ENCODE measurements around the gene RTP5. TPM values are rescaled to one million over a fixed set of nuclear protein-coding genes. Genes with fewer than 3 reads are reported as not detected.

The RTP5 gene
- total RNA-seq, 1 donor from 2014 or later = not detected

GRCh38 chr2:241850544-241851324 is 18.8 kb upstream of the RTP5 start:
- Mint-ChIP-seq H3K36me3 (ENCODE audit: low read depth, unreplicated experiment) (peaks cover 2% of the 10 kb centered on the region), H3K9me3 (ENCODE audit: unreplicated experiment) (no peaks in the 10 kb centered on the region), H3K27me3 (ENCODE audit: low read depth, unreplicated experiment) (peaks cover 19% of the 10 kb centered on the region), H3K4me3 (ENCODE audit: unreplicated experiment) (no peak overlapping the region), H3K4me1 (ENCODE audit: low read depth, unreplicated experiment) (no peaks in the 10 kb centered on the region), H3K27ac (ENCODE audit: unreplicated experiment) (no peak overlapping the region)
- H3K4me1 ChIP-seq (ENCODE audit: insufficient read depth, low read length) = peaks cover 9% of the 10 kb centered on the region
- H3K36me3 ChIP-seq (ENCODE audit: insufficient read depth, low read length) = no peaks in the 10 kb centered on the region
- H3K4me3 ChIP-seq (ENCODE audit: insufficient read depth, low read depth, low read length) = no peak overlapping the region
- H2AFZ ChIP-seq (ENCODE audit: low read depth, low read length) = no peak overlapping the region
- TF ChIP-seq CTCF (IDR thresholded peaks at IDR 0.05; ENCODE audit: insufficient read depth, low read depth, low read length) (no peak), EZH2 (IDR thresholded peaks at IDR 0.05; ENCODE audit: insufficient read depth, low read length) (no peak)
- no peaks in the 10 kb centered on the region for H3K79me2 ChIP-seq (ENCODE audit: insufficient read depth, low read length)
- H3K27me3 ChIP-seq (ENCODE audit: insufficient read depth, low read length) = peaks cover 7% of the 10 kb centered on the region
- H3K4me2 ChIP-seq (ENCODE audit: low read length) = no peak overlapping the region
- FAIRE-seq (no peak), DNase-seq (ENCODE audit: low read depth) (no peak)
- no peak overlapping the region for H3K27ac ChIP-seq (ENCODE audit: low read depth, low read length)
- H3K9ac ChIP-seq (ENCODE audit: low read length) = no peak overlapping the region
- H4K20me1 ChIP-seq (ENCODE audit: insufficient read depth, low read length) = no peaks in the 10 kb centered on the region
- H3K9me3 ChIP-seq (ENCODE audit: insufficient read depth, low read depth, low read length) = no peaks in the 10 kb centered on the region

- H3K9ac ChIP-seq (ENCODE audit: low read length) = no peak overlapping the region
- H3K79me2 ChIP-seq (ENCODE audit: insufficient read depth, low read length) = no peaks in the 10 kb centered on the region
- FAIRE-seq (no peak), DNase-seq (ENCODE audit: low read depth) (no peak)
- H3K4me3 Mint-ChIP-seq (ENCODE audit: unreplicated experiment) = no peak overlapping the region
- H3K27me3 ChIP-seq (ENCODE audit: insufficient read depth, low read length) = peaks cover 1% of the 10 kb centered on the region
- H3K4me3 ChIP-seq (ENCODE audit: insufficient read depth, low read depth, low read length) = no peak overlapping the region
- no peaks in the 10 kb centered on the region for H3K36me3 Mint-ChIP-seq (ENCODE audit: low read depth, unreplicated experiment)
- H3K36me3 ChIP-seq (ENCODE audit: insufficient read depth, low read length) = no peaks in the 10 kb centered on the region
- TF ChIP-seq CTCF (IDR thresholded peaks at IDR 0.05; ENCODE audit: insufficient read depth, low read depth, low read length) = no peak
- no peak for TF ChIP-seq EZH2 (IDR thresholded peaks at IDR 0.05; ENCODE audit: insufficient read depth, low read length)
- H3K27ac Mint-ChIP-seq (ENCODE audit: unreplicated experiment) = no peak overlapping the region
- no peaks in the 10 kb centered on the region for H3K4me1 Mint-ChIP-seq (ENCODE audit: low read depth, unreplicated experiment)
- no peaks in the 10 kb centered on the region for H3K9me3 Mint-ChIP-seq (ENCODE audit: unreplicated experiment)
- no peaks in the 10 kb centered on the region for H3K9me3 ChIP-seq (ENCODE audit: insufficient read depth, low read depth, low read length)
- peaks cover 15% of the 10 kb centered on the region for H3K27me3 Mint-ChIP-seq (ENCODE audit: low read depth, unreplicated experiment)
- no peak overlapping the region for H2AFZ ChIP-seq (ENCODE audit: low read depth, low read length)
- H3K27ac ChIP-seq (ENCODE audit: low read depth, low read length) = no peak overlapping the region
- peaks cover 9% of the 10 kb centered on the region for H3K4me1 ChIP-seq (ENCODE audit: insufficient read depth, low read length)
- H4K20me1 ChIP-seq (ENCODE audit: insufficient read depth, low read length) = no peaks in the 10 kb centered on the region
- no peak overlapping the region for H3K4me2 ChIP-seq (ENCODE audit: low read length)
Measured at GRCh38 chr2:241851325-241852115, 18.0 kb upstream of the RTP5 start.
